KMS-11 (cell line): ENCODE measurements around the gene SUPT3H.
"Not testable (repeated sequence)": the region's sequence is repeated elsewhere in the genome, so short reads cannot be mapped to it uniquely, and the experiment has no call there.

Source experiments
- H2AFZ ChIP-seq: fragments of 200-600 bp; sonication (generic); 2 replicates; pipeline ENCODE4 v1.6.1; 2016; ENCODE audit warnings: antibody characterized with exemption, mixed run types, low read depth
- H3K27ac ChIP-seq: fragments of 200-600 bp; sonication (generic); 2 replicates; pipeline ENCODE4 v1.6.1; 2016; ENCODE audit warnings: mild to moderate bottlenecking, mixed run types
- H3K27me3 ChIP-seq: fragments of 200-600 bp; sonication (generic); 2 replicates; pipeline ENCODE4 v1.6.1; 2017; ENCODE audit warnings: mild to moderate bottlenecking, low read depth, mixed run types, moderate library complexity; ENCODE audit not compliant: insufficient read depth
- H3K36me3 ChIP-seq: fragments of 200-600 bp; sonication (generic); 2 replicates; pipeline ENCODE4 v1.6.1; 2017; ENCODE audit warnings: mild to moderate bottlenecking, mixed run types; ENCODE audit not compliant: insufficient read depth
- H3K4me1 ChIP-seq: fragments of 200-600 bp; sonication (generic); 2 replicates; pipeline ENCODE4 v1.6.1; 2016; ENCODE audit warnings: mild to moderate bottlenecking, low read depth, mixed run types; ENCODE audit not compliant: poor library complexity, severe bottlenecking
- H3K4me2 ChIP-seq: fragments of 200-600 bp; sonication (generic); 2 replicates; pipeline ENCODE4 v1.7.0; 2016; ENCODE audit warnings: mild to moderate bottlenecking, mixed run types
- H3K4me3 ChIP-seq: fragments of 200-600 bp; sonication (generic); IDR thresholded peaks from 2 replicates; pipeline ENCODE4 v1.6.1; 2017; ENCODE audit warnings: low read depth, low read length, mixed read lengths; ENCODE audit not compliant: insufficient read depth
- H3K79me2 ChIP-seq: fragments of 200-600 bp; sonication (generic); 2 replicates; pipeline ENCODE4 v1.6.1; 2016; ENCODE audit warnings: low read depth, mixed run types; ENCODE audit not compliant: insufficient read depth
- H3K9ac ChIP-seq: fragments of 200-600 bp; sonication (generic); 2 replicates; pipeline ENCODE4 v1.6.1; 2016; ENCODE audit warnings: mild to moderate bottlenecking, mixed run types
- H4K20me1 ChIP-seq: fragments of 200-600 bp; sonication (generic); 2 replicates; pipeline ENCODE4 v1.6.1; 2016; ENCODE audit warnings: mild to moderate bottlenecking, mixed run types; ENCODE audit not compliant: insufficient read depth
- TF ChIP-seq, protein P1 (sequence below): fragments of 200-600 bp; sonication (generic); conservative IDR thresholded peaks from 2 replicates; pipeline ENCODE4 v1.6.1; 2017; ENCODE audit warnings: low read depth, mild to moderate bottlenecking, antibody characterized with exemption, low read length, moderate library complexity, mixed read lengths

The SUPT3H gene

DNA sequence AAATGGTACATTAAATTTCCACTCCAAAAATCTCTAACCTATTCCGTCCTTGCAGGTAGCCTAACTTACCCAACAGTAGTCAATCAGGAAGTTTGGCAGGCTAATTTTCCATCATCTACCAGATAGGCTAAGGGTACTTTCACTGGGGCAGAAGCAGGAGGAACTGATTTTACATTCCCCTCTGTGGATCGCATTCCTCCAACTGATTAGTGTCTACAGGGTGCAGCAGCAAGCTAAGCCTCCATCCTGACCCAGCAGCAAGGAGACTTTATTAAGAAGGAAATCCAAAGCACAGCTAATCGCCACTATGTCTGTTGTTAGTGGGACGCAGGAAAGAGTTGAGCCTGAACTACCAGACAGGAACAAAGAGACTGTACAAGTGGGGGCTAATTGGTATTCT lies 192.8 kb downstream of the SUPT3H start:
- no peaks in the 10 kb centered on the region for H3K36me3 ChIP-seq
- H3K79me2 ChIP-seq, result no peaks in the 10 kb centered on the region
- H2AFZ ChIP-seq, result no peak overlapping the region
- no peaks in the 10 kb centered on the region for H3K27me3 ChIP-seq
- TF ChIP-seq, protein P1, sequence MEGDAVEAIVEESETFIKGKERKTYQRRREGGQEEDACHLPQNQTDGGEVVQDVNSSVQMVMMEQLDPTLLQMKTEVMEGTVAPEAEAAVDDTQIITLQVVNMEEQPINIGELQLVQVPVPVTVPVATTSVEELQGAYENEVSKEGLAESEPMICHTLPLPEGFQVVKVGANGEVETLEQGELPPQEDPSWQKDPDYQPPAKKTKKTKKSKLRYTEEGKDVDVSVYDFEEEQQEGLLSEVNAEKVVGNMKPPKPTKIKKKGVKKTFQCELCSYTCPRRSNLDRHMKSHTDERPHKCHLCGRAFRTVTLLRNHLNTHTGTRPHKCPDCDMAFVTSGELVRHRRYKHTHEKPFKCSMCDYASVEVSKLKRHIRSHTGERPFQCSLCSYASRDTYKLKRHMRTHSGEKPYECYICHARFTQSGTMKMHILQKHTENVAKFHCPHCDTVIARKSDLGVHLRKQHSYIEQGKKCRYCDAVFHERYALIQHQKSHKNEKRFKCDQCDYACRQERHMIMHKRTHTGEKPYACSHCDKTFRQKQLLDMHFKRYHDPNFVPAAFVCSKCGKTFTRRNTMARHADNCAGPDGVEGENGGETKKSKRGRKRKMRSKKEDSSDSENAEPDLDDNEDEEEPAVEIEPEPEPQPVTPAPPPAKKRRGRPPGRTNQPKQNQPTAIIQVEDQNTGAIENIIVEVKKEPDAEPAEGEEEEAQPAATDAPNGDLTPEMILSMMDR, result no peak
- no peak overlapping the region for H3K27ac ChIP-seq
- peak overlapping the region; percentile 33; the same call in 1 of the 2 replicates for H3K4me2 ChIP-seq
- no peak overlapping the region for H3K9ac ChIP-seq
- no peak overlapping the region for H3K4me3 ChIP-seq
- peaks cover 60% of the 10 kb centered on the region for H3K4me1 ChIP-seq
- H4K20me1 ChIP-seq, result no peaks in the 10 kb centered on the region

DNA sequence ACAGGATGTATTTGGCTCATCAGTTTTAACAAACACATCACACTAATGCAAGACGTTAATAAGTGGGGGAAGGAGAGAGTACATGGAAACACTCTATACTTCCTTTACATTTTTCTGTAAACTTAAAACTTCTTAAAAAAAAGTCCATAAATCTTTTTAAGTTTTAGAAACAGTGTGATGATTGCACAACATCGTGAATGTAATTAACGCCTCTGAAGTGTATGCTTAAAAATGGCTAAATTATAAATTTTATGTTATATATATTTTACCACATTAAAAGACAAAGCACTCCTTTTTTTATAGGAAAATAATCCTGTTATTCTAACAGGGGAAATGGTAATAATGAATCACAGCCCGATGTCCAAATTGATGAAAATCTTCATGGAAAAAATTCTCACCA lies 193.7 kb downstream of the SUPT3H start:
- TF ChIP-seq, protein P1, result no peak
- no peak overlapping the region for H3K9ac ChIP-seq
- no peaks in the 10 kb centered on the region for H4K20me1 ChIP-seq
- no peaks in the 10 kb centered on the region for H3K79me2 ChIP-seq
- H3K36me3 ChIP-seq, result no peaks in the 10 kb centered on the region
- no peak overlapping the region for H3K4me2 ChIP-seq
- H3K27me3 ChIP-seq, result no peaks in the 10 kb centered on the region
- no peak overlapping the region for H3K27ac ChIP-seq
- no peak overlapping the region for H3K4me3 ChIP-seq
- peaks cover 60% of the 10 kb centered on the region for H3K4me1 ChIP-seq
- H2AFZ ChIP-seq, result no peak overlapping the region

DNA sequence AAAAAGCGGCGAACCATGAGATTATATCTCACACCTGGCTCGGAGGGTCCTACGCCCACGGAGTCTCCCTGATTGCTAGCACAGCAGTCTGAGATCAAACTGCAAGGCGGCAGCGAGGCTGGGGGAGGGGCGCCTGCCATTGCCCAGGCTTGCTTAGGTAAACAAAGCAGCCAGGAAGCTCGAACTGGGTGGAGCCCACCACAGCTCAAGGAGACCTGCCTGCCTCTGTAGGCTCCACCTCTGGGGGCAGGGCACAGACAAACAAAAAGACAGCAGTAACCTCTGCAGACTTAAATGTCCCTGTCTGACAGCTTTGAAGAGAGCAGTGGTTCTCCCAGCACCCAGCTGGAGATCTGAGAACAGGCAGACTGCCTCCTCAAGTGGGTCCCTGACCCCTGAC lies 201.4 kb downstream of the SUPT3H start:
- not testable (repeated sequence) for H3K79me2 ChIP-seq, H4K20me1 ChIP-seq, H3K27me3 ChIP-seq, H2AFZ ChIP-seq, H3K9ac ChIP-seq, H3K36me3 ChIP-seq, H3K4me2 ChIP-seq, H3K4me3 ChIP-seq
- Histone ChIP-seq H3K27ac (peak overlapping the region; percentile 54; the same call in 1 of the 2 replicates), H3K4me1 (peaks cover 45% of the 10 kb centered on the region)

DNA sequence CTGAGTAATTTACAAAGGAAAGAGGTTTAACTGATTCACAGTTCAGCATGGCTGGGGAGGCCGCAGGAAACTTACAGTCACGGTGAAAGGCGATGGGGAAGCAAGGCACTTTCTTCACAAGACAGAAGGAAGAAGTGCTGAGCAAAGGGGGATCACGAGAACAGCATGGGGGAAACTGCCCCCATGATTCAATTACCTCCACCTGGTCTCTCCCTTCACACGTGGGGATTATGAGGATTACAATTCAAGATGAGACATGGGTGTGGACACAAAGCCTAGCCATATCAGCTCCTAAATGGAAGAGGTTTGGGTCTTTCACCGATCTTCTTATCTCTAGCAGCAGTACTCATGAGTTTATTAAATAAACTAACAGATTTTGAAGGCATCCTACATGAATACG lies 202.5 kb downstream of the SUPT3H start:
- no peak overlapping the region for H3K9ac ChIP-seq
- no peak overlapping the region for H2AFZ ChIP-seq
- 0 out of 2 replicates have a peak overlapping the region, but pooled peaks have one; percentile 10 for H3K27ac ChIP-seq
- TF ChIP-seq, protein P1, result no peak
- H3K36me3 ChIP-seq, result no peaks in the 10 kb centered on the region
- H4K20me1 ChIP-seq, result no peaks in the 10 kb centered on the region
- H3K4me3 ChIP-seq, result no peak overlapping the region
- H3K4me2 ChIP-seq, result peak overlapping the region; percentile 100
- no peaks in the 10 kb centered on the region for H3K79me2 ChIP-seq
- H3K4me1 ChIP-seq, result peaks cover 56% of the 10 kb centered on the region
- no peaks in the 10 kb centered on the region for H3K27me3 ChIP-seq

DNA sequence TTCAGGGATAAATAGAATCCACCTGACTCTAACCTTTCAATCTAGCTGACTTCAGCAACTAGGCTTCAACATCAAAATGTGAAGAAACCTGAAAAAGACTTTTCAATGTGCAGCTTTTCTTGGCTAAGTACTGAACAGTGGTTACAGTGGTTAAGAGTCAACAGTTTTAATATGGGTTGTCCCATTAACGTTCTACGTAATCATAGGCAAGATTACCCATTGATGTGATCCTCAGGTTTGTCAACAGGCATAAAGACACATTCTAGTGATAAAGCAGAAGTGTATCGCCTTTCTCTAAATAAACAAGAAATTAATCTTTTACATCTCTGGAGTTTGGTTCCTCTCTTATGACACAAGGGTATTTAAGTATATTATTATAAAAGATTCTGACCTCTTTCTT lies 203.7 kb downstream of the SUPT3H start:
- H3K4me2 ChIP-seq, result peak overlapping the region; percentile 100
- H3K79me2 ChIP-seq, result no peaks in the 10 kb centered on the region
- no peaks in the 10 kb centered on the region for H3K27me3 ChIP-seq
- H3K36me3 ChIP-seq, result no peaks in the 10 kb centered on the region
- no peak overlapping the region for H3K4me3 ChIP-seq
- H3K4me1 ChIP-seq, result peaks cover 68% of the 10 kb centered on the region
- no peaks in the 10 kb centered on the region for H4K20me1 ChIP-seq
- peak overlapping the region; percentile 39 for H3K9ac ChIP-seq
- H3K27ac ChIP-seq, result peak overlapping the region; percentile 93
- H2AFZ ChIP-seq, result no peak overlapping the region; the same call in 1 of the 2 replicates
- TF ChIP-seq, protein P1, result no peak
